HG02571 (cell line): ENCODE data around the gene ZAR1.
"Not testable (repeated sequence)": the region's sequence is repeated elsewhere in the genome, so short reads cannot be mapped to it uniquely, and the experiment has no call there.

Experiments used
- ATAC-seq: cut with Tn5 transposase; IDR thresholded peaks from one replicate; pipeline ENCODE4 v1.9.1; 2021; ENCODE audit warnings: mild to moderate bottlenecking, moderate library complexity; ENCODE audit not compliant: unreplicated experiment

Gene ZAR1

DNA sequence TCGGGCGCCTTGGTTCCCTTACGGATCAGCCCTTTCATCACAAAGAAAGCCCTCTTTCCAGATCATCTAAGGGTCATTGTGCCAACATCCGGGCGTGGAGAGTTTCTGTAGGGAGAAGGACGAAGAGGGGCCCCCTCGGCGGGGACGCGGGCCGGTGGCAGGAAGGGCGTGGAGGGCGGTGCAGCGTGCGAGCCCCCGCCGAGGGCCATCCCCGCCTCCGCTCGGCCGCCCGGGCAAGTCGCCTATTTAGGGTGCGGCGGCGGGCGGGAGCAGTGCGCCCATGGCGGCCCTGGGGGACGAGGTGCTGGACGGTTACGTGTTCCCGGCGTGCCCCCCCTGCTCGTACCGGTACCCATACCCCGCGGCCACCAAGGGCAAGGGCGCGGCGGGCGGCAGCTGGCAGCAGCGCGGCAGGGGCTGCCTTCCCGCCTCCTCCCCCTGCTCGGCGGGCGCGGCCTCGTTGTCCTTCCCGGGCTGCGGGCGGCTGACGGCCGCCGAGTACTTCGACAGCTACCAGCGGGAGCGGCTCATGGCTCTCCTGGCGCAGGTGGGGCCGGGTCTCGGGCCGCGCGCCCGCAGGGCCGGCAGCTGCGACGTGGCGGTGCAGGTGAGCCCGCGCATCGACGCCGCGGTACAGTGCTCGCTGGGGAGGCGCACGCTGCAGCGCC is at the start of gene ZAR1:
Gene ZAR1 (plus strand): TSS at position 241 of the 668 bp plus-strand sequence. CDS start 40 bp downstream, at position 281.
- no peak for ATAC-seq

GRCh38 chr4:48440914-48441313 is 49.1 kb upstream of the ZAR1 start:
- ATAC-seq, result not testable (repeated sequence)

- ATAC-seq, result no peak
These were observed 44.3 kb upstream of the ZAR1 start for GRCh38 chr4:48445704-48446103.

GRCh38 chr4:48446642-48447041 is 43.4 kb upstream of the ZAR1 start:
- no peak for ATAC-seq

- ATAC-seq, result no peak
These were observed 40.9 kb upstream of the ZAR1 start for GRCh38 chr4:48449151-48449550.

GRCh38 chr4:48450740-48451139 is 39.3 kb upstream of the ZAR1 start:
- ATAC-seq, result no peak

- ATAC-seq, result not testable (repeated sequence)
These were observed 38.4 kb upstream of the ZAR1 start for GRCh38 chr4:48451656-48452055.

DNA sequence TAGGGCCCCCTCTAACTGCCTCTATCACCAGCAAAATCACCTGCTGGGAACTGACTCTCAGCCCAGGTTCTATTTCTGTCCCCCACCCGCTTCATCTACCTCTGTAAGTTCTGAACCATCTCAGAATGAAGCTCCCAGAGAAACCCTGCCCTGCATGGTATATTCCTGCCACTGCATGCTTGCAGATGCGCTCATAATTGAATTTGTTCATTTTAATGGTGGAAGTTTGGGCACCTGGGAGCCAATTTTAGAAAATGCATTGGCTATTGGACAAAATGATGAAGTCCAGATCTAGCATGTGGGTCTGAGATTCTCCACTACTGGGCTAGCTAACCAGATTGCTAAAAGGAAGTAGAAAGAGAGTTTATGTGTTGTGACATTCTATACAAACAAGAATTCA is 35.5 kb upstream of the ZAR1 start:
- ATAC-seq, result no peak

DNA sequence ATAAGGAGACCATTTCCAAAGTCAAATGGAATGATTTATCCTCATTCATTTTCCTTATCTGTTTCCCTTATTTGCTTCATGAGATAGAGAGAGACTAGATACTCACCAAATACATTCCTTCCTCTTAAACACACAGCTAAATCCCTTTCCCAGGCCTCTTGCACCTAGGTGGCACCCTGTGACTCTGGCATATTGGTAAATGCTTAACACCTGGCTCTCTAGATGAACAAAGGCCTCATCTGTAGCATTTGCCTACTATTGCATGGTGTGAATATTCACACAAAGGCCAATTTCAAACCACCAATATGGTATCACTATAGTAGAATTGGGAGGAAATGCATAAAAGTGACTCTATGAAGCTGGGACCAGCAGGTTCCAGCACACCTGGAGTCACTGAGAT is 29.1 kb upstream of the ZAR1 start:
- ATAC-seq, result no peak

DNA sequence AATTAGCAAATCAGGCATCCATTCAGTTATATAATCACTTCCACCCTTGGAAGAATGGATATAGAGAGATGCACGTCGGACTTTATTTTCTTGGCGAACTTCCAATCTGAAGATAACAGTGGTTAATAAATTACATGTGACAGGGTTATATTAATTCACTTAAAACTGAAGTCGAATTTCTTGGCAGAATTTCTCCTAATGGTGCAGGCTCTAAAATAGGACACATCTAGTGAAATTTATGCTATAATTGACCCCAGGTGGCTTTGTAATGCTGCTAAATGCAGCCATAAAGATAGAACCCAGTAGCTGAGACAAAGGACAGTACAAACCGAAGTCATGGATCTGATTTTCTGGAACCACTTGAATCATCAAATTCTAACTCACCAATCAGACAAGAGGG is 27.7 kb upstream of the ZAR1 start:
- no peak for ATAC-seq

GRCh38 chr4:48467442-48467841 is 22.6 kb upstream of the ZAR1 start:
- ATAC-seq, result no peak

- ATAC-seq, result no peak
These were observed 22.2 kb upstream of the ZAR1 start for GRCh38 chr4:48467891-48468290.

GRCh38 chr4:48470137-48470536 is 19.9 kb upstream of the ZAR1 start:
- ATAC-seq, result no peak

- no peak for ATAC-seq
These were observed 19.5 kb upstream of the ZAR1 start for GRCh38 chr4:48470570-48470969.

DNA sequence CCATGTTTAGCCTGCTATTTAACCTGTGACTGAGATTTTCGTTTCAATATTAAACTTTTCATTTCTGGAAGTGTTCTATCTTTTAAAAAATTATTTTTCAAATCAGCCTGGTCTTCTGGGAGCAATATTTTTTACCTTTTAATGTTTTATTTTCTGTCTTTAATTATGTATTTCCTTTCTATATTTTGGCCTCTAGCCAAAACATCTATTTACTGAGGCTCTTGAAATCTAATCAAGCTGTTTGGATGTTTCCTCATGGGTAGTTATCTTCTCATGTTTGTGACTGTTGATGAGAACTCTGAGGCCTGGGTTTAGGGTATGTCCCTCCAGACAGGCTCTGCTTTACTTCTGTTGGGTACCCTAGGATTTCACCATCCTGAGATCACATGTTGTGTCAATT is 17.3 kb upstream of the ZAR1 start:
- no peak for ATAC-seq

DNA sequence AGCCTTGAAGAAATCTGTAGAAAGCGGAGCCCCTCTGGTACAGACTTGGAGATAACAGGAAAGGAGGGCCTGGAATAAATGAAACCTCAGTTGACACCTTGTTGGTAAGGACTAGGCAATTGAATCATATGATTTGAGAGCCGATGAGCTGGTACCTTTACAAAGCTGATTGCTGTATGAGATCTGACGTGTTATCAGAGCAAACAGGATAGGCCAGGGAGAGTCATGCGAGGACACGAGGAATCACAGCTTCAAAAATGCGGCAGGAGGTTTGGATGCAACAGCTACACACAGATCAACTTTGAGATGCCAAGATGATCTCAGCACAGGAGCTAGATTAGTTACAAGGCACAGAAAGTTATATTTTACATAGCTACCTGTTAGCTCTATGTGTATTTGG is 14.3 kb upstream of the ZAR1 start:
- no peak for ATAC-seq

DNA sequence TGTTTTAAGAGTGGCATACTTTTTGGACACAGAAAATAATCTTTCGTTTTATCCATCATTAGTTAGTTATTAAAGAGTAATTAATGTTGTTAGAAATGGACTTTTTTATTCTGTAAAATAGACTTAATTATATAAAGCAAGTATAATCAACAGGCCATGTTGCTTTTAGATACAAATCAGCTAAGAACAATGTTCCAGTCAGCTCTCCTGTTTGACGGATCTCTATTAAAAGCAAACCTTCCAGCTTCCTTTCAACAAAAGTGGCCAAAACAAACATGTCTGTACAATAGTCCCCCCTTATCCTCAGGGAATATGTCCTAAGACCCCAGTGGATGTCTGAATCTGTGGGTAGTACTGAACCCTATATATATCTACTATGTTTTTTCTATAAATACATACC is 11.8 kb upstream of the ZAR1 start:
- ATAC-seq, result no peak

DNA sequence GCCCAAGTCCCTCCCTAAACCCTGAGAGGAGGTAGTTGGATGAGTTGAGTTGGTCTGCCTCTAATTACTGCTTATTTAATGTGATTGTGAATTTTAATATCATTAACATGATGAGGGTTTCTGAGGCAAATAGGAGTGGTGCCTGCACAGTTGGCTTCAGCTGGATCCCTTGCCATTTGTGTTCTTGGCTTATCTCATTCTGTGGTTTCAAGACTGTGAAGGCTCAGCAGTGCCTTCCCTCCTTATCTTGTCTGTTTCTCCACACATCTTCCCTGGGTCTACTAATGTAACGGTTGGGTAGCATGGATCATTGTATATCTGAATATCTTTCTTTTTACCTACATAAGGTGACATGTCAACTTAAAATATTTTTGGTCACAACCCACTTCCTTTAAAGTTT is 8.5 kb upstream of the ZAR1 start:
- ATAC-seq, result no peak

DNA sequence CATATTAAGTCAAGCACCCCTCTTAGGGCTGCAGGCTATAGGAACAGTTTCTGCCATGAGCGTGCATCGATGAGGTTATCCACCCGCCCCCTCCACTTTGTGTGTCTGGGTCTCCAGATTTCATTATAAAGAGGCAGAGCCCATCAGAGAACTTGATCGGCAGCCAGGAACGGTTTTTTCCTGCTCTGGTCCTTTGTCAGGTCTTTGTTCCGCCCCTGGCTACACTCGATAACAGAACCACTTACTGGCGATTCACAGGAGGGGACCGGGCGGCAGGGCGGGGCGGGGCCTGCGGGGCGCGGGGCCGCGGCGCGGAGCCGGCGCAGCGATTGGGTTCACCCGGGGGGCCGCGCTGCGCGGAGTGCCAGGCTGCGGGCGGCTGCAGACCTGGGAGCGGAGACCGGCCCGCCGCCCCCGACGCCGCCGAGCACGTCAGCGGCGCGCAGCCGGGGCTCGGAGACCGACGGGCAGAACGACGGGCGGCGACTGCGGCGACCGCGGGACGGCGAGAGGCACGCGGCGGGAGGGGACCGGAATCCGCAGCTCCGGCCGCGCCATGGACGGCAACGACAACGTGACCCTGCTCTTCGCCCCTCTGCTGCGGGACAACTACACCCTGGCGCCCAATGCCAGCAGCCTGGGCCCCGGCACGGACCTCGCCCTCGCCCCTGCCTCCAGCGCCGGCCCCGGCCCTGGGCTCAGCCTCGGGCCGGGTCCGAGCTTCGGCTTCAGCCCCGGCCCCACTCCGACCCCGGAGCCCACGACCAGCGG is 6.9 kb upstream of the ZAR1 start, which contains the start of gene SLC10A4:
Gene SLC10A4 (plus strand): TSS at position 338 of the 771 bp plus-strand sequence. CDS start 219 bp downstream, at position 557.
- no peak for ATAC-seq

DNA sequence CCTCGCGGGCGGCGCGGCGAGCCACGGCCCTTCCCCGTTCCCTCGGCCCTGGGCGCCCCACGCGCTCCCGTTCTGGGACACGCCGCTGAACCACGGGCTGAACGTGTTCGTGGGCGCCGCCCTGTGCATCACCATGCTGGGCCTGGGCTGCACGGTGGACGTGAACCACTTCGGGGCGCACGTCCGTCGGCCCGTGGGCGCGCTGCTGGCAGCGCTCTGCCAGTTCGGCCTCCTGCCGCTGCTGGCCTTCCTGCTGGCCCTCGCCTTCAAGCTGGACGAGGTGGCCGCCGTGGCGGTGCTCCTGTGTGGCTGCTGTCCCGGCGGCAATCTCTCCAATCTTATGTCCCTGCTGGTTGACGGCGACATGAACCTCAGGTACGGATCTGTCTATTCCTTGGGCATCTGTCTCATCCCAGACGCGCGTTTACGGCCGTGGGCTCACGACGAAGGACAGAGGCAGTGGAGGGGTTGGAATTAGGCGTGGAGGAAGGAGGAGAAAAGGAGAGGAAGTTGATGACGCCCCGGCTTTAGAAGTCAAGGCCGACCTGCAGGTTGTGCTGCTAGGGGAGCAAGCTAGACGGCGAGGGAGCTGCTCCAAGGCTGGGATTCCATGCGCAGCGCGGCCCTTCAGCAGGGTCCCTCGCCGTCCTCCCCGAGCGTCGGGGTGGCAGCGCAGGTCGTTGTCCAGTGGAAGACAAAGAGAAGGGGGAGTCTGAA is 6.1 kb upstream of the ZAR1 start:
- no peak for ATAC-seq

DNA sequence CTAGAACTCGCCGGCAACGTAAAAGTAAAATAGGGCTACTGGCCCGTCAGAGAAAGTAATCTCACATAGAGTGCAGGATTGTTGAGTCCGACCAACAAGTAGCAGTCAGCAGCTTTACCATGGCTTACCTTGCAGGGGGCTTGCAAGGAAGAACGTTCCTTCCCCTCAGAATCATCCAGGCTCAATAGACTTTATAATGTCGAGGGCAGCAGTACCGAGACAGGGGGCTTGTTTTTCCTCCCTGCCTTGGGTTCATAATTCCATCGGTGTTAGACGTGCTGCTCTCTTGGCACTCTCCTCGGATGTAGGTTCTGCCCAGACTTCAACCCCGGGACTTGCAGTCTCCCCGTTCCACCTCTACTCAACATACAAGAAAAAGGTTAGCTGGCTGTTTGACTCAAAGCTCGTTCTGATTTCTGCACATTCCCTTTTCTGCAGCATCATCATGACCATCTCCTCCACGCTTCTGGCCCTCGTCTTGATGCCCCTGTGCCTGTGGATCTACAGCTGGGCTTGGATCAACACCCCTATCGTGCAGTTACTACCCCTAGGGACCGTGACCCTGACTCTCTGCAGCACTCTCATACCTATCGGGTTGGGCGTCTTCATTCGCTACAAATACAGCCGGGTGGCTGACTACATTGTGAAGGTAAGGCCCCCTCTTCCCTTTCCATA is 5.4 kb upstream of the ZAR1 start:
- ATAC-seq, result no peak
